RWPE1 (cell line): ENCODE measurements around the gene FBXL2.
A peak's percentile ranks its signal among the peaks of the same experiment; 100 is the strongest.
"Not testable (repeated sequence)": the region's sequence is repeated elsewhere in the genome, so short reads cannot be mapped to it uniquely, and the experiment has no call there.

ENCODE experiments used
- CTCF ChIA-PET: fragments of 350-600 bp; sonication (Branson Sonifier 250); formaldehyde crosslinking; extraction: SDS; loops from one replicate; lab custom pipeline; 2021; lab: Yijun Ruan, JAX
- POLR2A ChIA-PET: fragments of 400-600 bp; formaldehyde crosslinking; extraction: SDS; loops from one replicate; lab custom pipeline; 2020; ENCODE audit warnings: antibody characterized with exemption; ENCODE audit not compliant: low non-redundant PET; lab: Yijun Ruan, JAX
- DNase-seq: peaks from one replicate; pipeline ENCODE4 v3.0.0; 2012; ENCODE audit warnings: low spot score
- H3K27ac ChIP-seq: fragments of 450-650 bp; 2 replicates; pipeline ENCODE4 v1.5.1; 2017
- TF ChIP-seq, protein P1 (sequence below): fragments of 450-650 bp; conservative IDR thresholded peaks from 2 replicates; pipeline ENCODE4 v1.5.1; 2017; ENCODE audit warnings: low read depth, mild to moderate bottlenecking

The FBXL2 gene

DNA sequence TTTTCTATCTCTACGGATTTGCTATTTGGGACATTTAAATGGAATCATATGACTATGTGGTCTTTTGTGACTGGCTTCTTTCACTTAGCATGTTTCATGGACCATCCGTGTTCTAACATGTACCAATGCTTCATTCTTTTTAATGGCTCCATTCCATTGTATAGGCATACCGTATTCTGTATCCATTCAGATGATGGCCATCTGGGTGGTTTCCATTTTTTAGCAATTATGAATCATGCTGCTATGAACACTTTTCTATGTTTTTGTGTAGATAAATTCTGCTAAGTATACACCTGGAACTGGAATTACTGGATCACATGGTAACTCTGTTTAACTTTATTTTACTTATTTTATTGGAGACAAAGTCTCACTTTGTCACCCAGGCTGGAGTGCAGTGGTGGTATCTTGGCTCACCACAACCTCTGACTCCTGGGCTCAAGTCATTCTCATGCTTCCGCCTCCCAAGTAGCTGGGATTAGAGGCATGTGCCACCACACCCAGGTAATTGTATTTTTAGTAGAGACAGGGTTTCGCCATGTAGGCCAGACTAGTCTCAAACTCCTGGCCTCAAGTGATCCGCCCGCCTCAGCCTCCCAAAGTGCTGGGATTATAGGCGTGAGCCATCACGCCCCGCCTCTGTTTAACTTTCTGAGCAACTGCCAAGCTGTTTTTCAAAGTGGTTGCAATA is 149.5 kb downstream of the FBXL2 start:
- DNase-seq = no peak
- TF ChIP-seq, protein P1, sequence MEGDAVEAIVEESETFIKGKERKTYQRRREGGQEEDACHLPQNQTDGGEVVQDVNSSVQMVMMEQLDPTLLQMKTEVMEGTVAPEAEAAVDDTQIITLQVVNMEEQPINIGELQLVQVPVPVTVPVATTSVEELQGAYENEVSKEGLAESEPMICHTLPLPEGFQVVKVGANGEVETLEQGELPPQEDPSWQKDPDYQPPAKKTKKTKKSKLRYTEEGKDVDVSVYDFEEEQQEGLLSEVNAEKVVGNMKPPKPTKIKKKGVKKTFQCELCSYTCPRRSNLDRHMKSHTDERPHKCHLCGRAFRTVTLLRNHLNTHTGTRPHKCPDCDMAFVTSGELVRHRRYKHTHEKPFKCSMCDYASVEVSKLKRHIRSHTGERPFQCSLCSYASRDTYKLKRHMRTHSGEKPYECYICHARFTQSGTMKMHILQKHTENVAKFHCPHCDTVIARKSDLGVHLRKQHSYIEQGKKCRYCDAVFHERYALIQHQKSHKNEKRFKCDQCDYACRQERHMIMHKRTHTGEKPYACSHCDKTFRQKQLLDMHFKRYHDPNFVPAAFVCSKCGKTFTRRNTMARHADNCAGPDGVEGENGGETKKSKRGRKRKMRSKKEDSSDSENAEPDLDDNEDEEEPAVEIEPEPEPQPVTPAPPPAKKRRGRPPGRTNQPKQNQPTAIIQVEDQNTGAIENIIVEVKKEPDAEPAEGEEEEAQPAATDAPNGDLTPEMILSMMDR = no peak
- peak overlapping the region; percentile 73 for H3K27ac ChIP-seq
- CTCF ChIA-PET = no interaction called here
- POLR2A ChIA-PET = interaction anchor here (0.8 kb wide), 1 partner anchor 372 kb away, joined by 3 read pairs; no protein-coding TSS in a partner anchor

DNA sequence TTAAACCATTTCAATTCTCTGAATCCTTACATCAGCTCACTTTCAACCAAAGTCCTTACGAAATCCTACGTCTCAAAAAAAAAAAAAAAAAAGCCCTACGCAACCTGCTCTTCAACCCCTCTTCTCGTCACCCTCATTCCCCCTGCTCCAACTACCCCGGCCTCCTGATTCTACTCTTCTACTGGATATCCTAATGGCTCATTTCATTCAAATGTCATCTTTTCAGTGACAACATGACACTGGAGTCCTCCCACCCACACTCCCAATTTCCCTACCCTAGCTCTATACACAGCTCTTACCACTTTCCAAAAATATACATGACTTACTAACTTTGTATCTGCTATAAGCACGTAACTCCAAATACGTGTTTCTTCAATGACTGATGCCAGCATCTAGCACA is 151.5 kb downstream of the FBXL2 start:
- POLR2A ChIA-PET = no interaction called here
- TF ChIP-seq, protein P1 = no peak
- DNase-seq = no peak
- H3K27ac ChIP-seq = no peak overlapping the region
- CTCF ChIA-PET = interaction anchor here (0.6 kb wide), 1 partner anchor 27 kb away, joined by 5 read pairs; no protein-coding TSS in a partner anchor

DNA sequence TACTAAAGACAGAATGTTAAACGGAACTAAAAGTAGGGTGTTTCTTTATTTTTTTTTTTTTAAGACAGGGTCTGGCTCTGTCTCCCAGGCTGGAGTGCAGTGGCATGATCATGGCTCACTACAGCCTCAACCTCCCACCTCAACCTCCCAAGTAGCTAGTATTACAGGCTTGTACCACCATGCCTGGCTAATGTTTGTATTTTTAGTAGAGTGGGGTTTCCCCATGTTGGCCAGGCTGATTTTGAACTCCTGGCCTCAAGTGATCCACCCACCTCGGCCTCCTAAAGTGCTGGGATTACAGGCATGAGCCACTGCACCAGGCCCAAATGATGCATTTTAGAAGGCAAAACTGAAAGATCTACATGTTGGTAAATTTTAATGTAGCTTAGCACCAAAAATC is 152.1 kb downstream of the FBXL2 start:
- H3K27ac ChIP-seq, DNase-seq, POLR2A ChIA-PET, CTCF ChIA-PET: not testable (repeated sequence)

DNA sequence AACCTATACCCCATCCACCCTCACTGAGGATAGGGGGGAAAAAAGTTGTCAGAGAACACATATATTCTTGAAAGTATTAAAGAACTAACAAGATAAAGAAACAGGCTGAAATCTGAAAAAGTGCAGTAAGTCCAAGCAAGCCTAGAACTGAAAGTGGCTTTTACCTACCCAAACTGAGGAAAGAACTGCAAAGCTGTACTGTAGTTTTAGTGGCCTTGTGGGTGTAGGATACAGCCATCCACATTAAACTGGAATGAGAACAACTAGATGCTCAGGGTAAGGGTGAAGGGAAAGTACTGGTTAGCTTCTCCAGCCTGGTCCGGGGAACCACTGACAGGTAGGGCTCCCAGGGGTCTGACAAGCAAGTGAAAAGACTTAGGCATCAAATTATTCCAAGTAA is 152.8 kb downstream of the FBXL2 start:
- ChIA-PET CTCF (no interaction called here), POLR2A (no interaction called here)
- TF ChIP-seq, protein P1 = no peak
- no peak for DNase-seq
- H3K27ac ChIP-seq = no peak overlapping the region

DNA sequence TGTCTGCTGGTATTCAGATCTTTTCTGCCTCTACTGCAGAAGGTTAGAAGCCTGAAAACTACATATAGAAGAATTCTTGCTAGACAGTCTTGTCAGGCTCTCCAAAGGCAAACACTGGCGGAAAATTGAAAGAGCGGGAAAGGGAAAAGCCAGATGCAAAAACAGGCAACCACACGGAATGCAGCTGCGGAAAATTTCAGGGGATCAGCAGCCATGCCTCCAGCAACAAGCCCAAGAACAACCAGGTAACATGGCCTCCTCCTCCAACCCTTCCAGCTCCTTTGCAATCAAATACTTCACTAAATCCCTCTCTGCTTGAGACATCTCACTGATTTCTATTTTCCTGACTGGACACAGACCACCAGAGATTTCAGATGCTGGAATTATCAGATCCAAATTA is 153.3 kb downstream of the FBXL2 start:
- H3K27ac ChIP-seq = no peak overlapping the region
- DNase-seq = no peak
- CTCF ChIA-PET = no interaction called here
- TF ChIP-seq, protein P1 = no peak
- POLR2A ChIA-PET = no interaction called here

DNA sequence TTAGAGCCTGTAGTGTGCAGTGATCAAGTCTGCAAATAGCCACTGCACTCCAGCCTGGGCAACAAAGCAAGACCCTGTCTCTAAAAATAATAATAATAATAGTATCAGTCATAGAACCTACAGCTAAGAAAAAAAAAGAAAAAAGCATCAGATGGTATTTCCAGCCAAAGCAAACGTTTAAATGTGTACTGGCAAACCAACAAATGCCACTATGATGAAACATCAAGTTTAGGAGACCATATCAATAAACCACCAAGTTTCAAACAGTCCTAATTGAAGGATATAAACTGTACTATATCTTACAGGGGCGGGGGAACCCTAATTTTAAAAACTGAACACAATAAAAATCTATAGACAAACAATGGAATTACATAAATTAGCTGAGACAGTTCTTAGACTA is 156.6 kb downstream of the FBXL2 start:
- ChIA-PET POLR2A (no interaction called here), CTCF (no interaction called here)
- no peak for DNase-seq
- H3K27ac ChIP-seq = no peak overlapping the region
- TF ChIP-seq, protein P1 = no peak
